ENCODE measurements around the gene ADGRA3.
"Not testable (repeated sequence)": the region's sequence is repeated elsewhere in the genome, so short reads cannot be mapped to it uniquely, and the experiment has no call there.

Gene ADGRA3

DNA sequence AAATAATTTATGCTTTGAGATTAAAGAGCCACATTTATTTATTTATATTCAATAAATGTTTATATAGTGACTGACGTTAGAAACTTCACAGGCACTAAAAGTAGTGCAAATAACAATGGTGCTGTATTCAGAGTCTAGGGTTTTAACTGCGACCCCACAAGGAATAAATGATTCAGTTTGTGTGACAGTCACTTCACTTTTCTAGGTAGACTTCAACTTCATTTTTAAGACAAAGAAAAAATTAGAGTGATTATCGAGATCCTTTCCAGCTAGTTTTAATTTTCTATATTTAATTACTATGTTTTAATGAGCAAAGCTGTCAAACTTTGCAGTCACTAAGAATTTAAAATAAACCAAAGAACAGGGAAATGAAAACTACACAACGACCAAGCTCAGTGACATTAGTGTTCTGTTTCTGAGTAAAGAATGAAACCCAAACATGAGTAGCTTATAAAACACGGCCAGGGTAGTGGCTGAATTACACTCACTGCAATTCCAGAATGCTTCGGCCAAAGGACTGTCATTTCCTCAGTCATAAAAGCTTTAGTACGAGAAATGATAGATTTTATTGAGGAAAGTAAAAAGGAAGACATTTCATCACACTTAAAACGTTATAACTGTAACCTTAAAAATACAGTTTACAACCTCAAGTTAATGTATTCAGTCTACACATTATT, 38.6 kb downstream of the ADGRA3 start:
- DNase-seq: no peak

DNA sequence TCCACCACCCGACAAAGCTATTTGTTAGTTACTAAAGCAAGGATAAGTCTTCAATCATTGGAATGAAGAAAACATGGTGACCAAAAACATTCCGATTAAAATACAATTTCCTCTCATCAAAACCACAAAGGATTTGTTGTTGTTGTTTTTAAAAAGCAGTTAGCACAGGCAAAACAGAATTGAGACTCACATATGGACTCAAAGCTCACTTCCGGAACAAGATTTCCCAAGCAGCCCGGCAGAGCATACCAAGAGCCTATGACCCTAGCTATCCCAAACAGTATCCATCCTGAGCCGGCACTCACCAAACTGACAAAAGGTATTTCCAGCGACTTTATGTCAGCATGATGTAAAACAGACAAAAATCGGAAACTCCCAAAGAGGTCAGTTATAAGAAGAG, 39.9 kb downstream of the ADGRA3 start:
- DNase-seq: no peak

DNA sequence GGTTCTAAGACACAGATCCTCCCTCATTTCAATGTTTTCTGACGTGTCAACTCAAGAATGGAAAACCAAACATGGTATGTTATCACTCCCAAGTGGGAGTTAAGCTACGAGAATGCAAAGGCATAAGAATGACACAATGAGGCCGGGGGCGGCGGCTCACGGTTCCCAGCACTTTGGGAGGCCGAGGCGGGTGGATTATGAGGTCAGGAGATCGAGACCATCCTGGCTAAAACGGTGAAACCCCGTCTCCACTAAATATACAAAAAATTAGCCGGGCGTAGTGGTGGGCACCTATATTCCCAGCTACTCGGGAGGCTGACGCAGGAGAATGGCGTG, 40.6 kb downstream of the ADGRA3 start:
- DNase-seq: not testable (repeated sequence)

DNA sequence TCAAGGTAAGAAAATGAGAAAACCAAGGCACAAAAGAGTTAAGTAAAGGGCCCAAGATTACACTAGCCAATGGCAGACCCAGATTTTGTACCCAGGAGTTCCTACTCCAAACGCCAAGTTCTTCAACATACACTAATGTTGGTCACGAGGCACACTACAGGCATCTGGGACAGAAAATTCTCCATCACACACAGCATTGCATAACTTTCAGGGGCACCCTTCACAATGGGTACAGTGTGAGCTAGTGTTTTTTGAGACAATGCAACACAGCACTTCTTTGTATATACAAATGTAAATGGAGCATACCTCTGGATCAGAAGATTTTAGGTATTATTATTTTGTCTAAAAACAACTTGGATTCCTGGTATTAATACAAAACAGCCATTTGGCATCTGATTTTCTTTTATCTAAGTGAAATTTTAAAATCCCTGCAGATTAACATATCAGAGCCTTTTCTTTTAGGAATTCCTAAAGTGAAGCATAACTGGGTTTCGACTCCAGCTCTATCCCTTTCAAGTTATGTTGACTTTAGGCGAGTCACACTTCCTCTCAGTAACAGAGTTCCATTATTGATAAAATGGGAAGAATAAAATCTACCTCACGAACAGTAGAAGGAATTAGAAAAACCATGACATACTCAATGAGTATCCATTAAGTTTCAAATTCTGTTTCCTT, 41.1 kb downstream of the ADGRA3 start:
- no peak for DNase-seq

DNA sequence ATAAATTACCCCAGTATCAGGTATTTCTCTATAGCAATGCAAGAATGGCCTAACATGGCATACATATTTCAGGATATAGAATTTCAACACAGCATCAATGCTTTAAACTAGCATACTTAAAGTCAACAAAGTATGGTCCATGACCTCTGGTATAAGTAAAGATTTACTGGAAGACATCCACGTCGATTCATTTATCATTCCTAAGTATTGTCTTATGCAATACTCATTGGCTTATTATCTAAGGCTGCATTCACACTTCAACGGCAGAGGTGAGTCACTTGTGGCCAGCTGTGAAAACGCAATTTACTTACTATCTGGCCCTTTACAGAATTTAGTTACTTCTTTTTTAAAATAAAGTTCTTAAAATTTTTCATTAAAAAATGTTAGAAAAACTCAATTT, 42.6 kb downstream of the ADGRA3 start:
- DNase-seq: no peak

DNA sequence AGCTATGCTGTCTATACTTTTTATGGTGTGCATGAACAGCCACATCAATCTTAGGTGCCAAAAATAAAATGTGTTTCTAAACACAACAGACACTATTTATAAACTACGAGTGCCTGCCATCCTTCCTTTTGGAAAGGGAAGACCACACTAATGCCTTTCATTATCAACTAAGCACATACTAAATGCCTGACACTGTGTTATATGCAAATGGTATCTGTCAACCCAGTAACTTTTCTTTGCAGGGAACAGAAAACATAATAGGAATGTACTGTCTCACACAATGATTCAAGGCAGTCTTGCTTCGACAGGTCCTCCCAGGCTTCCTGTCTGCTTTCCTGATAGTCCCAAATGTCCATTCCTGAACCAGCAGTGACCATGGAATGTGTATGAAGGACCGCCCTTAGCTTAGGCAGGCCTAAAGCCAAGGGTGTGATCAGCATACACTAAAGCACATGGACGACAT, 43.8 kb downstream of the ADGRA3 start:
- no peak for DNase-seq

DNA sequence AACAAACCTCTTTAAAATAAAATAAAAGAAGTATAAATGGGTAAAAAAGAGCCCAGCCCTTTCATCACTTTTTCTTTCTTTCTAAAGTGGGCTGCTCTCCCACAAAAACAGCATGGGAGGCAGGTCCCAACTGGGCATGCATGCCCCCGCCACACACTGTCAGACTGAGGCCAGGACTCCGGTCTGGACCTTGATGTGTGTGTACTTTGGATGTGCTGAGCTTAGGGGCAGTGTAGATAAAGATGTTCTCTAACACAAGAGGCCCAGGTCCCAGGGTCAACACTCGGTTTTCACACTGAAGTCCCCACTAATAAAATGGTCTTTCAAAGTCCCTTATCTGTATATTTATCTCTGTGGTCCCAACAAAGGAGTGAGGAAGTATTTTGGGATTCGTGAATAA, 44.4 kb downstream of the ADGRA3 start:
- DNase-seq: no peak

DNA sequence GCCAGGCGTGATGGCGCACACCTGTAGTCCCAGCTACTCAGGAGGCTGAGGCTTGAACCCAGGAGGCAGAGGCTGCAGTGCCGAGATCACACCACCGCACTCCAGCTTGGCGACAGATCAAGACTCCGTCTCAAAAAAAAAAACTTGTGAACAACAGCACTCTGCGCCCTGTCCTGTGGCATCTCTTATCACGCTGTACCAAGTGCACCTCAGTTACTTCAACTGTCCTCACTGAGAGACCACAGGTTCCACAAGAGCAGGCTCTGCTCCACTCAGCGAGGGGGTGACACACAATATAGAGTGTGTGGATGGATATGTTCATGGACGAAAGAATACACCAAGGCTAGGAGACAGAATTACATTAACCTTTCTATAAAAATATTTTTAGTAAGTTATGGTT, 49.3 kb downstream of the ADGRA3 start:
- no peak for DNase-seq

DNA sequence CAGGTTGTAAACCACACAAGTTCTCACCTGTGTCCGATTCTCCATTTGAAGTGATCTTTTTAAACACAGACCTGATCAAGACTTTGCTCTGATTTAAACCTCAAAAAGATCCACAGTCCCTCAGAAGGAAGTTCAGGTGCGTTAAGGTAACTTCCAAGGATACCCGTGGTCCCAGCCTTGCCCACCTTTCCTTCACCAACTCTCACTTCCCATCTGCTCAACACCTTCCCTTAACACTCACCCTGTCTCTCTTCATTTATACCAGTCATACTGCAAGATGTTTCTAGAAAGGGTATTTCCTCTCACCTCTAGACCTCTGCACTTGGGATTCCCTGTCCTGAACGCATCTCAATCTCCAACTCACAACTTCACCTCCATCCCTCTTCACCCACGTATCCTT, 49.9 kb downstream of the ADGRA3 start:
- no peak for DNase-seq

DNA sequence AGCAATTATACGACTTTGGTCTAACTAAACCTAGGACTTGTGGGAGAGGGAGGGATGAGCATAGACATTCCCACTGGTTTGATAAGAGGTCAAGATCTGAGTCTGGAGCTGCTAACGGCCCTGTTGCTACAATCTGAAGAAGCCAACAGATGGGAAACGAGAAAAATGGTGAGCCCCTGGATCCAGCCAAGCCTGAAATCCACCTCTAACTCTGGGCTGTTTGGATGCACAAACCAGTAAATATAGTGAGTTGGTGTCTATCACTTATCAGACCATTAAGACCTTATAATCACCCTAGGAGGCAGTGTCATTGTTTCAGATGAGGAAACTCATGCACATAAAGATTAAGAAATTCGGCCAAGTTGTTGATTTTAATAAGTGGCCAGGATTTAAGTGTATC, 50.5 kb downstream of the ADGRA3 start:
- DNase-seq: no peak

DNA sequence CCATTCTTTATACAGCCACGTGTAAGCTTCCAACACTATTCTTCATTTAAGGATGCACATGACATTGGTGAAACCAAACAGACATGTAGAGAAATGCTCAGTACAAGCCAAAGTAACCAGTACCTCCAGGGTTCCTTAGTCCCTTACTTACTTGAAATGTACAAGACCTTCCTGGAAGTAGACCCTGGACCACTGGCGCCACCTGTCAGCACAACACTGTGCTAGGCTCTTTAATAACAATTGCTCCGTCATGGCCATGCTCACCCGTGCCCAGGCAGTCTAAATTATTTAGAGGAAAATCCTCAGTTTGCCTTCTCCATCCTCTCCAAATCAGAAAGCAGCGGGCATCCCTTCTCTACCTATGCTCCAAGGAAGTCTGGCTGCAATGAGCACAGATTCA, 52.7 kb downstream of the ADGRA3 start:
- DNase-seq: no peak

DNA sequence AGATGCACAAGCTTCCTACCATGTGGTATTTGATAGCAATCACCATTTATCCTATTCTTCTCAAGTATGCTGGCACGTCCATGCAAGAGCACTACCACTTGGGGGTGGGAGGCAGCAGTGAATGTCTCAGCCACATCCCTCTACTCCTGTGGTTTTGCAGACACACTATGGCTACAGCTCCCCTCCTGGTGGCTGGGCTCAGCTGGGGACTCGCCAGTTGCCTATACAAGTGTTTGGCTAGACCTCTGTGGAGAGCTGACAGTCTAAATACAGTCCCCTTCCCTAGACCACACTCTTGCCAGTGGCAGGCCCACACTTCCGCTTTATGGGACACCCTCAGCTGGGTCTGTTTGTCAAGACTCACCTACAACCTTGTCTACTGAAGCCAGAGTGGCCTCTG, 53.2 kb downstream of the ADGRA3 start:
- no peak for DNase-seq

DNA sequence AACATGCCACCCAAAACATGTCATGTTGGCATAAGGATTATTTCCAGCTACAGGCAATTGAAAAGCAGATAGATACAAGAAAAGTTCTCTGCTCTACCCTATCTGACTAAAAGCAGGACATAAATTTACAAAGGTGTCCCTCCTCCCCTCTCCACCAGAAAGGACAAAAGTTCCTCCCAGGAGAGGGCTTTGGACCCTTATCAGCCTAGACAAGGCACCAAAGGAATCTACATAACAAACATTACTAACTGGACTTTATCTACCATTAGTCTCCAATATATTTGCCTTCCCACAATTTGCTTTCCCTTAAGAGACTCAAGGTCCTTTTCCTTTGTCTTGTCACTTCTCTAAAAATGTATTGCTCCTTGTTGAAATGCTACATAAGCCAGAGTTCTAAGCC, 55.6 kb downstream of the ADGRA3 start:
- no peak for DNase-seq

DNA sequence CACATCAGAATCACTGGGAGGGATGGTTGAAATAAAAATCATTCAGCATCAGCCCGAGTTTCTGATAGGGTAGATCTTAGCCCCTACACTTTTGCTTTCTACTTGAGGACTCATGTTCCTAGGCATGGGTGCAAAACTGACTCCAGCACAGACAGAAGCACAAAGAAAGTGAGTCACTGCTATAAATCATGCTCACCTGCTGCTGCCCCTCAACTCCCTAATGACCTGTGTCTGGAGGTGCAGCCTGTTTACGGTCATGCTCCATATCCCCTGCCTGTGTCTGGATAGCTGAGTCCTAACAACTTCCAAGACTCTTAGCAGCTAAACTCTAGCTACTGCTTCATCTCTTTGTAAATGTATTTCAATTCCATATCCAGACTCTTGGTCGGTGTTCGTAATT, 57.8 kb downstream of the ADGRA3 start:
- DNase-seq: no peak

DNA sequence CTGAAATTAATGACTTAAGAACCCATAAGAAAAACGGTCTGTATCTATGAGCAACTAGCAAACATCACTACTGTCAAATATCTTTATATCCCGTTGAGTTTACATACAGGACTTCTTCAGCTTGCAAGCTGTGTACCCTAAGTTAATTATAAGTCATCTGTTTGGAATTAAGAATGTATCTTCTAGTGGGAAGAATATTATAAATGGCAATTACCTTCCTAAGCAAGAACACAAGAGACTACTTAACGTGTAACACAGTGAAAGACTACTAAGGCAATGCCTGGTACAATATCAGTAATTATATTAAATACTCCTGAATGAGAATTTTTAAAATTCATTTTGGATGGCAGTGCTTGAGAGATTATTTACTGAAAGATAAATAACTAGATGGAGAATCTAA, 58.5 kb downstream of the ADGRA3 start:
- DNase-seq: no peak

DNA sequence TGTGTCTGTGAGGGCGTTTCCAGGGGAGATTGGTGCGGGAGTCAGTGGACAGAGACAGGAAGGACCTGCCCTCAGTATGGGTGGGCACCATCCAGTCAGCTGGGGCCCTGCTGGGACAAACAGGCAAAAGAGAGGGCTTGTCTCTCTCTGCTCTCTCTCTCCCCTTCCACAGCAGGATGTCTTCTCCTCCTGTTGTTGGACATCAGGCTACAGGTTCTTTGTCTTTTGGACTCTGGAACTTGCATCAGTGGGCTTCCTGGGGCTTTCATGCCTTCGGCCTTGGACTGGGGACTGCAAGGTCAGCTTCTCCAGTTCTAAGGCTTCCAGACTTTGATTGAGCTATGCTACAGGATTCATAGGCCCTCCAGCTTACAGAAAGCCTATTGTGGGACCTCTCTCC, 59.6 kb downstream of the ADGRA3 start:
- no peak for DNase-seq

DNA sequence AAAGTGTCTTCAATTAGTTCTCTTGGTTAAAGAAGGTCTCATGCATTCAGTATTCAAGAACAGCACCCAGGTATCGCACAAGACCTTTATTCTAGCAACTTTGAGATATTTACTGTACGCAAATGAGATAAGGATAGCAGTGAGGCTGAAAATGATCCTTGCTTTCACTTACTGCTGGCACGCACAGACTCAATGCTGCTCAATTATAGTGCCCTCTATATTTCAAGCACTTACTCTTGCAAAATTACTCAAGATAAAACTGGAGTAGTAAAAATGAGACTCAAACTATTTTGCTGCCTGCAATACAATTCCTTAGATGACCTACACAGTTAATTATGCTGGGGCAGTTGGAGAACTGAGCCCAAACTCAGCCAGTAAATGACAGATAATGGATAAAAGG, 60.9 kb downstream of the ADGRA3 start:
- DNase-seq: no peak

DNA sequence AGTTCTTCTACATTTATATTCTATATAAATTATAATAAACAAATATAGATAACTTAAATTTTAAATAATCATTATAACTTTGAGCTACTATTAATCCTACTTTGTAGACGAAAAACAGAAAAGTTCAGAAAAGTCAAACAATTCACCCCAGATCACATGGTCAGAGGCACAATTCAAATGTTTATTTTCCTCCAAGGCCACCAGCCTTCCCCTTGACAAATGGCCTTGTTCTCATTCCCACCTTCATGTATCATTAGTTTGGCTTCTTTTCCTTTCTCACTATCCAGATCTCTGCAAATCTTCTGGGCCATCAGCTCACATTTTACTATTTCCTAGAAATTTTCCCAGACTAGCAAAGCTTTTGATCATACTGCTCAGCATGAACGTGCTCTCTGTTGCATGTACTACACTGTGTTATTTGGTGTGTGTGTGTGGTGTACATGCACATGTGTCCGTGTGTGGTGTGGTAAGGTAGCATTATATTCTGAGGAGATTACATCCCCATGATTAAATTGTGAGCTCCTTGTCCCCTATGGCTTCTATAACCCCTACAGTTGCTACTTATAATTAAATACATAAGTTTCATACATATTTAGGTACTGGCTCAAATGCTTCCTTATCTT, 61.5 kb downstream of the ADGRA3 start:
- no peak for DNase-seq

DNA sequence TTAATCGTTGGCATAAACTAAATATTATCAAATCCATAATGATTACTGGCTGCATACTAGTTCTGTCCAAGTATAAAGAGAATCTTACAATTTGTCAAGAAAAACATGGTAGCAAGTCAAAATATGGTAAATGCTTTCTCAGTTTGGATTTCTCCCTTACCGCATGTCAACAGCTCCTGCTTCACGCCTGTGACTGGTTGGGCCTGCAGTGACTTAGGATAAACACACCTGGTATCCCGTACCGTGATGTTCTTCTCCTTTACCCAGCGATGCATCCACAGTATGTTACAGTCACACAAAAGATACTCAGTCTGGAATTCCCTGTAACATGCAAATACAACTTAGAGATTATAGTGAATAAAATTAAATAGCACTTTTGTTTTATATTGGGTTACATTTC, 71.1 kb downstream of the ADGRA3 start:
- DNase-seq: no peak

DNA sequence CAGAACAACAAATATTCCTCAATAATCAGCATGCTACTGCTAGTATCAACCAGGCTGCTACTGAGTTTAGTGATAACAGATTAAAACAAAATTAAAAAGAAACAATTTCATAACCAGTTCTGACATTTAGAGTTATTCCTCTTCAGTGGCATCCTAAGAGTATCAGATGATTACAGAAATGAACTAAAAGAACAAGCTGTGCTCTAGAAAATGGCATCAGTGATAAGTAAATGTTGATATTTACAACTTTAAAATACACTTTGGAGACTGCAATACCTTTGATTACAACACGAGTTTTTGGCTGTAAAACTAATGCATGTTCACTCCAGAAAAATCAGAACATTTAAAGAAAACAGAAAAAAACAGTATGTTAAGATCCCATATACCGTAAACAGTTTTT, 72.9 kb downstream of the ADGRA3 start:
- no peak for DNase-seq

DNA sequence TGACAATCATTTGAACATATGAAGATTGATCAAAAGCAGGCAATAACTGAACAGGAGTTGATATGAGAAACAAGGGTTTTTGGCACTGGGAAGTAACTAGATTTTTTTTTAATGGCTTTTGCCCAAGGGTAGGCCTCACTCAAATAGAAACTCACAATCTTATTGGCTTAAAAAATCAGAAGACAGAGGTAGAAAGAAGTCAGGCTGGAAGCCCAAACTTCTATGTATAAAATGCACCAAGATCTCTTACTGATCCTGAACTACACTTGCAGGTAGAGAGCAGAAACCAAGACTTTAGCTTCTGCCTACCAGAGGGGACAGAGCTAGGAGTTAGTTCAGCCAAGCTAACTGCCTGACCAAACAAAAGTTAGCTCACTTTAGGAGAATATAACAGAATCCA, 74.9 kb downstream of the ADGRA3 start:
- DNase-seq: no peak

DNA sequence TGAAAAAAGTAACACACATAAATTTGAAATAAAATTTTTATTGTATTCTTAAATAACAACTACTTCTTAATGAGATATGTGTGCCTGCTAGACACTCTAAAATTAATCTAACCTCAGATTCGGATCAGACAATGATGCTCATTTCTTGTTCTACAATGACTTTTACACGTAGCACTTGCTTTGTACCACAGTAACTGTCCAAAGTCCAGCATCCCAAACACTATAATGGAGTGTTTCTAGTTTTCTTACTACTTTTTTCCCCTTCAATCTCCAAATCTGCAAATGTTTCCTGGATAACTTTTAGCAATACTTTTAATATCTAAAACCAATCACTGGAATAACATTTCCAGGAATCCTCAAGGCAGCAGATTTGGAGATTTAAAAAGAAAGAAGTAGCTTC, 75.9 kb downstream of the ADGRA3 start:
- DNase-seq: no peak

DNA sequence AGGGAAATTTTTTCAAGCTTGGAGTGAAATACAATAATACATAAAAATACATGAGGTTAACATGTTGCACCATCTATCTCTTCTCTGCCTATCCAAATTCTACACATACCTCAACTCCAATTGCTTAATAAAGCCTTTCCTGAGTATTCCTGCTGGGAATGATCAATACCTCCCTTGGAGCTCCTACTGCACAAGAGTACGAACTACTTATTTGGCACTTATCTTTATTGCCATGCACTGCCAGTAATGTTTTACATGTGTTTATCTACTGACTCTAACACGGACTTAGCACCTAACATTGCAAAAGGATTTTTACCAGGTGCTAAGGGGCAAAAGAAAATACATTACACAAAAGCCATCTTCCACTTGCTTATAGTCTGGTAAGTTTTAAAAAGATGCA, 80.2 kb downstream of the ADGRA3 start:
- no peak for DNase-seq

DNA sequence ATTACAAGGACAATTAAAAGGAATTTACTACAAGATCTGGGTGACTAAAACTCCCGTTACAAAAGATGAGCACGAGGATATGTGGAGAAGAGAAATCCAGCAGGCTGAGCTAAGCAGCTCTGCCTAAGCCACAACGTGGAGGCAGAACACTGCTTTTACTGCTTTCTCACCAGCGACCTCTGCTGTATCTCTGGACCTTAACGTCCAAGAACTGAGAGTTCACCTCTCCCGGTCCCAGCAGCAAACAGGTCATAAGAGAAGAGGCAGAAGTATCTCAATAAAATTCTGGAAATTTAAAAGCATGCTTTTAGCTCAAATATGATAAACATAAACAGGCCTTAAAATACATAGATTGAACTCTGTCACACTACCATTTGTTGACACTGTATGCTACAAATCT, 81.0 kb downstream of the ADGRA3 start:
- DNase-seq: peak; percentile 63

DNA sequence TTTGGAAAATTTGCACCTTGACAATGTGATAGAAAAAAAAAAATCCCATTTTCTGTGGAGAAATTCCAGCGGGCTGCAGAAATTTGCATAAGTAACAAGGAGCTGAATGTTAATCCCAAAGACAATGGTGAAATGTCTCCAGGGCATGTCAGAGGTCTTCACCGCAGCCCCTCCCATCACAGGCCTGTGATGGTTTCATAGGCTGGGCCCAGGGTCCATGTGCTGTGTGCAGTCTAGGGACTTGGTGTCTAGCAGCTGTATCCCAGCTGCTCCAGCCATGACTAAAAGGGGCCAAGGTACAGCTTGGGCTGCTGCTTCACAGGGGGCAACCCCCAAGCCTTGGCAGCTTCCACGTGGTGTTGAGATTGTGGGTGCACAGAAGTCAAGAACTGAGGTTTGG, 85.2 kb downstream of the ADGRA3 start:
- no peak for DNase-seq
